Heart right ventricle (tissue), 16 donors: ENCODE measurements around the gene MB. TPM values are rescaled to one million over a fixed set of nuclear protein-coding genes. Genes with fewer than 3 reads are reported as not detected.
A peak's percentile ranks its signal among the peaks of the same experiment; 100 is the strongest.
"Not testable (repeated sequence)": the region's sequence is repeated elsewhere in the genome, so short reads cannot be mapped to it uniquely, and the experiment has no call there.

ENCODE experiments used
- ATAC-seq, 8 donors: fragments of 200-7000 bp; cut with Tn5 transposase; one replicate each; pipeline ENCODE4 v1.9.1; 2020; ENCODE audit warnings: mild to moderate bottlenecking in 8 of 8, moderate library complexity in 8 of 8, moderate number of reproducible peaks in 1 of 8
- DNase-seq, 2 donors: peaks; one replicate each; pipeline ENCODE4 v3.0.0-alpha.2; 2020
- H3K27ac ChIP-seq, 10 donors: fragments of 200-600 bp; sonication (generic) in 2 of 10; one replicate each; pipeline versions ENCODE4 v1.5.0 to v1.8.0; 2020 to 2022; ENCODE audit warnings: mild to moderate bottlenecking in 3 of 10
- H3K27me3 ChIP-seq, 7 donors: fragments of 200-600 bp; one replicate each; pipeline ENCODE4 v1.8.0; 2021 to 2022; ENCODE audit warnings: mild to moderate bottlenecking in 2 of 7
- H3K36me3 ChIP-seq, 9 donors: fragments of 200-600 bp; sonication (generic) in 1 of 9; one replicate each; pipeline versions ENCODE4 v1.5.0 to v1.8.0; 2020 to 2022; ENCODE audit warnings: mild to moderate bottlenecking in 2 of 9
- H3K4me1 ChIP-seq, 9 donors: fragments of 200-600 bp; sonication (generic) in 1 of 9; one replicate each; pipeline versions ENCODE4 v1.5.0 to v1.8.0; 2020 to 2022; ENCODE audit warnings: mild to moderate bottlenecking in 4 of 9
- H3K4me3 ChIP-seq, 10 donors: fragments of 200-600 bp; sonication (generic) in 2 of 10; one replicate each; pipeline versions ENCODE4 v1.5.0 to v1.8.0; 2020 to 2022; ENCODE audit warnings: mild to moderate bottlenecking in 7 of 10, moderate library complexity in 2 of 10
- H3K9me3 ChIP-seq, 11 donors: fragments of 200-600 bp in 10 of 11; sonication (generic) in 2 of 11; one replicate each; pipeline versions ENCODE4 v1.5.0 to v1.8.0; 2013 to 2022; ENCODE audit warnings: mild to moderate bottlenecking in 2 of 11, control low read depth in 1 of 11, moderate library complexity in 1 of 11
- CTCF ChIP-seq, 9 donors: fragments of 200-600 bp; sonication (generic) in 2 of 9; IDR thresholded peaks; one replicate each; pipeline versions ENCODE4 v1.5.0 to v1.8.0; 2021 to 2022; ENCODE audit warnings: antibody characterized with exemption in 9 of 9, mild to moderate bottlenecking in 5 of 9, moderate library complexity in 1 of 9
- WGBS, 2 donors: extraction: QIAGEN DNeasy Blood & Tissue Kit; methylation state at CpG; one replicate each; pipeline ENCODE4 v1.1.7; 2013; ENCODE audit warnings: inconsistent platforms in 1 of 2; 5-methylcytosine and 5-hydroxymethylcytosine counted together
- intact Hi-C, 10 donors: fragments of 100-400 bp; cut with DNase I; formaldehyde crosslinking; loops; one replicate each; pipeline versions ENCODE4 v1.11.1 to v1.14.2; 2022
- long read RNA-seq, 3 donors: library from polyadenylated mRNA; unstranded; transcript quantifications; one replicate each; pipeline ENCODE4 v2.0.0, GENCODE V29; 2020 to 2021
- polyA plus RNA-seq, 2 donors: library from polyadenylated mRNA; stranded (reverse); fragments of 200-250 nt; gene quantifications; one replicate each; pipeline ENCODE4 v1.2.3, GENCODE V29; 2013
- total RNA-seq, 10 donors: library from RNA; stranded (reverse); fragmentation: NEBNext Ultra II Directional in 3 of 10; extraction: Animal tissue kit (Norgen Biotek cat#: 25700) in 3 of 10; gene quantifications; one replicate each; pipeline versions ENCODE4 v1.2.1 to v1.2.4, GENCODE V29; 2021 to 2023
- donor health status: Arrhythmogenic right ventricular cardiomyopathy.
- donor health status: ischemic (EF 13 %, LVEDD 7.1; RV severe dilation, severe dysfunction).
- donor health status: healthy with polysubstance abuse.
- donor health status: DM: no; HTN: yes; CAD: no.
- donor health status: DM: no; HTN: no; CAD: no.
- donor health status: ischemic (EF 25% LVEDD 6.9; RV normal size, moderate dysfunction).
- donor health status: ischemic (EF 25% LVEDD 5.7; RV mildly dilated, moderate dysfunction).
- donor health status: healthy.
- donor health status: DM: yes; HTN: yes; CAD: no.
- donor health status: Ischemic cardiomyopathy.
- donor health status: ischemic (EF 35%, LVEDD 5.7; RV mildly dilated, moderate dysfunction).
- donor health status: nonischemic (EF 11% LVEDD 7.7; RV severe dilation, severe dysfunction).
- donor health status: DM: yes; HTN: yes; CAD: no.
- donor health status: PGD.
- donor health status: ischemic (EF 29% LVEDD 5.4; RV normal size, mild dysfunction).
- donor health status: nonischemic (EF 23%, LVEDD 6.1; RV moderate dilation, normal function).

Gene MB
- total RNA-seq: over 10,000 TPM in 9 of 10 donors, 1,000 to 10,000 TPM in 1; 9,966 to 22,407 (median 14,751) TPM
- polyA plus RNA-seq: over 10,000 TPM in 1 of 2 donors, 1,000 to 10,000 TPM in 1; 8,931 to 10,284 TPM
- long read RNA-seq, donor 1, transcript MB-201 (4 exons, 1,170 nt): minor isoform, 36 of 3,255 reads
- long read RNA-seq, donor 1, transcript MB-203 (4 exons, 1,153 nt): minor isoform, 782 of 3,255 reads
- long read RNA-seq, donor 1, transcript MB-202 (3 exons, 1,197 nt): major isoform, 1,067 of 3,255 reads
- long read RNA-seq, donor 1, transcript MB-205 (4 exons, 582 nt): minor isoform, 85 of 3,255 reads
- long read RNA-seq, donor 1, partial matches to known transcripts: 150 of 3,255 reads
- long read RNA-seq, donor 1, other reads (novel, unspliced or antisense): 1,132 of 3,255 reads
- long read RNA-seq, donor 2, transcript MB-205 (4 exons, 582 nt): minor isoform, 89 of 4,391 reads
- long read RNA-seq, donor 2, transcript MB-201 (4 exons, 1,170 nt): minor isoform, 18 of 4,391 reads
- long read RNA-seq, donor 2, transcript MB-202 (3 exons, 1,197 nt): major isoform, 1,298 of 4,391 reads
- long read RNA-seq, donor 2, transcript MB-203 (4 exons, 1,153 nt): minor isoform, 828 of 4,391 reads
- long read RNA-seq, donor 2, partial matches to known transcripts: 208 of 4,391 reads
- long read RNA-seq, donor 2, other reads (novel, unspliced or antisense): 1,949 of 4,391 reads
- long read RNA-seq, donor 3, transcript MB-203 (4 exons, 1,153 nt): major isoform, 453 of 1,256 reads
- long read RNA-seq, donor 3, transcript MB-202 (3 exons, 1,197 nt): minor isoform, 400 of 1,256 reads
- long read RNA-seq, donor 3, transcript MB-205 (4 exons, 582 nt): minor isoform, 97 of 1,256 reads
- long read RNA-seq, donor 3, transcript MB-201 (4 exons, 1,170 nt): minor isoform, 15 of 1,256 reads
- long read RNA-seq, donor 3, partial matches to known transcripts: 42 of 1,256 reads
- long read RNA-seq, donor 3, other reads (novel, unspliced or antisense): 247 of 1,256 reads

GRCh38 chr22:35617137-35617755, at the start of gene MB:
Gene MB, minus strand, starts transcription at chr22:35617329. Its CDS starts 72 bp downstream, at chr22:35617257.
- WGBS, 2 donors: 38 to 50% methylated on average over 16 of the region's 16 CpGs
- no peaks in the 10 kb centered on the region for H3K27me3 ChIP-seq
- DNase-seq (peak; percentile 70 to 79), ATAC-seq (peak; percentile 53 to 77 (median 70))
- H3K9me3 ChIP-seq: no peaks in the 10 kb centered on the region
- H3K4me1 ChIP-seq: peaks cover 0 to 42% (median 22%) of the 10 kb centered on the region in 9 donors
- H3K4me3 ChIP-seq: peak within 1 kb of the TSS; percentile 22 to 64 (median 54)
- peak within 1 kb of the TSS; percentile 84 to 94 (median 91) for H3K27ac ChIP-seq
- intact Hi-C loops: no loop called here
- peaks cover 0 to 6% (median 0%) of the 10 kb centered on the region in 9 donors for H3K36me3 ChIP-seq
- peak in 2 of 9 donors; percentile 5 to 8 for TF ChIP-seq CTCF (IDR thresholded peaks at IDR 0.05)

- H3K4me3 ChIP-seq, DNase-seq, ATAC-seq, H3K27ac ChIP-seq, H3K27me3 ChIP-seq, intact Hi-C loops: not testable (repeated sequence)
- 91 to 97% methylated on average over 1 of the region's 1 CpG for WGBS, 2 donors
- Histone ChIP-seq H3K36me3 (peaks cover 0 to 48% (median 5%) of the 10 kb centered on the region in 9 donors), H3K4me1 (peaks cover 0 to 25% (median 12%) of the 10 kb centered on the region in 9 donors), H3K9me3 (peaks cover 0 to 28% (median 10%) of the 10 kb centered on the region in 11 donors)
Measured at GRCh38 chr22:35666699-35667098, 49.6 kb upstream of the MB start.

- intact Hi-C loops: no loop called here
Measured at GRCh38 chr22:35664955-35665587, 47.9 kb upstream of the MB start.

More at GRCh38 chr22:35664955-35665587, 47.9 kb upstream of the MB start:
- no peak for TF ChIP-seq CTCF (IDR thresholded peaks at IDR 0.05)
- no peaks in the 10 kb centered on the region for H3K27me3 ChIP-seq
- ATAC-seq (no peak), DNase-seq (no peak)
- H3K27ac ChIP-seq: no peak overlapping the region
- H3K4me1 ChIP-seq: peaks cover 0 to 41% (median 12%) of the 10 kb centered on the region in 9 donors
- no peak overlapping the region for H3K4me3 ChIP-seq
- 95 to 96% methylated on average over 5 of the region's 5 CpGs for WGBS, 2 donors
- H3K36me3 ChIP-seq: peaks cover 0 to 64% (median 8%) of the 10 kb centered on the region in 9 donors
- peaks cover 0 to 28% (median 10%) of the 10 kb centered on the region in 11 donors for H3K9me3 ChIP-seq
